Osteoblast (primary cell): Measurements from ENCODE around the gene LCE2B. TPM values are rescaled to one million over a fixed set of nuclear protein-coding genes. Genes with fewer than 3 reads are reported as not detected.

Experiments
- DNase-seq: peaks from one replicate; pipeline ENCODE4 v3.0.0; 2011; ENCODE audit warnings: low spot score, mixed read lengths; ENCODE audit not compliant: insufficient read length; ENCODE audit errors: missing footprints
- H2AFZ ChIP-seq: 2 replicates; pipeline ENCODE4 v1.6.0; 2011; ENCODE audit warnings: mild to moderate bottlenecking, low read length
- H3K27ac ChIP-seq: 2 replicates; pipeline ENCODE4 v1.5.1; 2011; ENCODE audit warnings: mild to moderate bottlenecking, low read depth, low read length, moderate library complexity
- H3K27me3 ChIP-seq: 2 replicates; pipeline ENCODE4 v1.6.0; 2012; ENCODE audit warnings: mild to moderate bottlenecking, control low read depth, inconsistent platforms, low read length, moderate library complexity; ENCODE audit not compliant: insufficient read depth
- H3K36me3 ChIP-seq: 2 replicates; pipeline ENCODE4 v1.5.1; 2011; ENCODE audit warnings: mild to moderate bottlenecking, low read length, control low read depth, moderate library complexity; ENCODE audit not compliant: insufficient read depth
- H3K4me1 ChIP-seq: 2 replicates; pipeline ENCODE4 v1.5.1; 2011; ENCODE audit warnings: mild to moderate bottlenecking, low read length, control low read depth, moderate library complexity; ENCODE audit not compliant: insufficient read depth
- H3K4me2 ChIP-seq: 2 replicates; pipeline ENCODE4 v1.6.0; 2011; ENCODE audit warnings: mild to moderate bottlenecking, low read length; ENCODE audit not compliant: insufficient read depth
- H3K4me3 ChIP-seq: fragments of 200-600 bp; sonication (generic); 3 replicates; pipeline ENCODE4 v1.5.1; 2012; ENCODE audit warnings: mild to moderate bottlenecking, low read length, inconsistent platforms; ENCODE audit not compliant: insufficient read depth
- H3K79me2 ChIP-seq: 2 replicates; pipeline ENCODE4 v1.6.0; 2012; ENCODE audit warnings: mild to moderate bottlenecking, low read length, control low read depth, inconsistent platforms; ENCODE audit not compliant: insufficient read depth
- H3K9me3 ChIP-seq: 2 replicates; pipeline ENCODE4 v1.5.1; 2011; ENCODE audit warnings: low read depth, low read length, control low read depth
- H4K20me1 ChIP-seq: 2 replicates; pipeline ENCODE4 v1.6.0; 2012; ENCODE audit warnings: mild to moderate bottlenecking, low read length, control low read depth; ENCODE audit not compliant: insufficient read depth
- CTCF ChIP-seq: IDR thresholded peaks from 2 replicates; pipeline ENCODE4 v1.5.1; 2011; ENCODE audit warnings: mild to moderate bottlenecking, low read depth, low read length, moderate library complexity; ENCODE audit errors: extremely low read depth
- total RNA-seq: library from RNA; depleted of rRNA; stranded (reverse); fragments of >200 nt; gene quantifications from 2 replicates; pipeline ENCODE4 v1.2.3, GENCODE V29; 2012

LCE2B gene
- total RNA-seq, 1 donor, result not detected

GRCh38 chr1:152699746-152700145, 13.8 kb downstream of the LCE2B start:
- Histone ChIP-seq H4K20me1 (no peaks in the 10 kb centered on the region), H3K27ac (no peak overlapping the region)
- DNase-seq, result no peak

GRCh38 chr1:152707860-152708259, 21.9 kb downstream of the LCE2B start, which contains the start of gene LCE4A:
Gene LCE4A, plus strand, starts transcription at chr1:152708160. Its CDS starts 916 bp downstream, at chr1:152709076.
- Histone ChIP-seq H3K4me2 (no peak within 1 kb of the TSS), H3K27me3 (no peaks in the 10 kb centered on the region), H3K79me2 (no peaks in the 10 kb centered on the region), H4K20me1 (no peaks in the 10 kb centered on the region), H3K4me3 (no peak within 1 kb of the TSS), H3K36me3 (no peaks in the 10 kb centered on the region), H3K4me1 (no peaks in the 10 kb centered on the region), H3K9me3 (no peaks in the 10 kb centered on the region), H3K27ac (no peak within 1 kb of the TSS), H2AFZ (no peak within 1 kb of the TSS)
- no peak for DNase-seq
- no peak for TF ChIP-seq CTCF

More at GRCh38 chr1:152699746-152700145, 13.8 kb downstream of the LCE2B start:
- Histone ChIP-seq H3K79me2 (no peaks in the 10 kb centered on the region), H3K9me3 (no peaks in the 10 kb centered on the region), H3K4me3 (no peak overlapping the region), H2AFZ (no peak overlapping the region), H3K4me2 (no peak overlapping the region), H3K4me1 (no peaks in the 10 kb centered on the region), H3K27me3 (no peaks in the 10 kb centered on the region), H3K36me3 (no peaks in the 10 kb centered on the region)
- no peak for TF ChIP-seq CTCF

GRCh38 chr1:152718238-152718637, 32.3 kb downstream of the LCE2B start:
- no peaks in the 10 kb centered on the region for H3K9me3 ChIP-seq

GRCh38 chr1:152725261-152725660, 39.3 kb downstream of the LCE2B start:
- Histone ChIP-seq H3K36me3 (no peaks in the 10 kb centered on the region), H3K4me1 (no peaks in the 10 kb centered on the region)
- DNase-seq, result no peak

More at GRCh38 chr1:152718238-152718637, 32.3 kb downstream of the LCE2B start:
- Histone ChIP-seq H3K27ac (no peak overlapping the region), H3K4me2 (no peak overlapping the region), H3K79me2 (no peaks in the 10 kb centered on the region), H4K20me1 (no peaks in the 10 kb centered on the region), H2AFZ (no peak overlapping the region), H3K27me3 (no peaks in the 10 kb centered on the region), H3K36me3 (no peaks in the 10 kb centered on the region), H3K4me3 (no peak overlapping the region), H3K4me1 (no peaks in the 10 kb centered on the region)
- no peak for DNase-seq
- TF ChIP-seq CTCF, result no peak

More at GRCh38 chr1:152725261-152725660, 39.3 kb downstream of the LCE2B start:
- Histone ChIP-seq H3K9me3 (no peaks in the 10 kb centered on the region), H3K79me2 (no peaks in the 10 kb centered on the region), H3K27me3 (no peaks in the 10 kb centered on the region), H3K4me2 (no peak overlapping the region), H3K27ac (no peak overlapping the region), H2AFZ (no peak overlapping the region), H4K20me1 (no peaks in the 10 kb centered on the region), H3K4me3 (no peak overlapping the region)
- no peak for TF ChIP-seq CTCF
